Astrocyte (in vitro differentiated cells and primary cell): Measurements from ENCODE around the gene CCR2. TPM values are rescaled to one million over a fixed set of nuclear protein-coding genes. Genes with fewer than 3 reads are reported as not detected.

Experiments used
- DNase-seq: peaks from one replicate; pipeline ENCODE4 v3.0.0-alpha.2; 2010; ENCODE audit warnings: low read depth
- FAIRE-seq: peaks from 2 replicates; lab custom pipeline; 2011; peaks lifted over from hg19 to GRCh38; lab: Jason Lieb, UNC
- H2AFZ ChIP-seq: 2 replicates; pipeline ENCODE4 v1.6.0; 2012; ENCODE audit warnings: low read depth, low read length, inconsistent platforms
- H3K27ac ChIP-seq: 2 replicates; pipeline ENCODE4 v1.5.1; 2011; ENCODE audit warnings: low read depth, low read length, inconsistent platforms
- H3K27me3 ChIP-seq: 2 replicates; pipeline ENCODE4 v1.6.0; 2011; ENCODE audit warnings: low read length, inconsistent platforms; ENCODE audit not compliant: insufficient read depth
- H3K36me3 ChIP-seq: 2 replicates; pipeline ENCODE4 v1.5.1; 2011; ENCODE audit warnings: low read length, inconsistent platforms; ENCODE audit not compliant: insufficient read depth
- H3K4me1 ChIP-seq: 2 replicates; pipeline ENCODE4 v1.5.1; 2011; ENCODE audit warnings: low read length, inconsistent platforms; ENCODE audit not compliant: insufficient read depth
- H3K4me2 ChIP-seq: 2 replicates; pipeline ENCODE4 v1.6.0; 2012; ENCODE audit warnings: low read length, inconsistent platforms
- H3K4me3 ChIP-seq: 2 replicates; pipeline ENCODE4 v1.5.1; 2011; ENCODE audit warnings: low read depth, mild to moderate bottlenecking, low read length, inconsistent platforms; ENCODE audit not compliant: insufficient read depth
- H3K79me2 ChIP-seq: 2 replicates; pipeline ENCODE4 v1.6.0; 2012; ENCODE audit warnings: mild to moderate bottlenecking, low read length, inconsistent platforms; ENCODE audit not compliant: insufficient read depth
- H3K9ac ChIP-seq: 2 replicates; pipeline ENCODE4 v1.6.0; 2012; ENCODE audit warnings: mild to moderate bottlenecking, low read length, inconsistent platforms
- H3K9me3 ChIP-seq: 2 replicates; pipeline ENCODE4 v1.5.1; 2012; ENCODE audit warnings: low read depth, mild to moderate bottlenecking, low read length, inconsistent platforms; ENCODE audit not compliant: insufficient read depth
- H4K20me1 ChIP-seq: 2 replicates; pipeline ENCODE4 v1.6.0; 2012; ENCODE audit warnings: low read length, inconsistent platforms; ENCODE audit not compliant: insufficient read depth
- H3K27ac Mint-ChIP-seq: one replicate; pipeline ENCODE4 v1.8.0; 2021; ENCODE audit warnings: mild to moderate bottlenecking, mixed read lengths; ENCODE audit not compliant: unreplicated experiment
- H3K27me3 Mint-ChIP-seq: one replicate; pipeline ENCODE4 v1.8.0; 2021; ENCODE audit warnings: low read depth, mixed read lengths; ENCODE audit not compliant: unreplicated experiment
- H3K36me3 Mint-ChIP-seq: one replicate; pipeline ENCODE4 v1.8.0; 2021; ENCODE audit warnings: low read depth, mixed read lengths; ENCODE audit not compliant: unreplicated experiment
- H3K4me1 Mint-ChIP-seq: one replicate; pipeline ENCODE4 v1.8.0; 2021; ENCODE audit warnings: low read depth, mixed read lengths; ENCODE audit not compliant: unreplicated experiment
- H3K4me3 Mint-ChIP-seq: one replicate; pipeline ENCODE4 v1.8.0; 2021; ENCODE audit warnings: mild to moderate bottlenecking, moderate library complexity, mixed read lengths; ENCODE audit not compliant: unreplicated experiment
- H3K9me3 Mint-ChIP-seq: one replicate; pipeline ENCODE4 v1.8.0; 2021; ENCODE audit warnings: mild to moderate bottlenecking, mixed read lengths; ENCODE audit not compliant: unreplicated experiment
- EZH2 ChIP-seq: IDR thresholded peaks from 2 replicates; pipeline ENCODE4 v1.6.1; 2012; ENCODE audit warnings: mild to moderate bottlenecking, low read length, inconsistent platforms; ENCODE audit not compliant: insufficient read depth
- total RNA-seq: library from RNA; stranded (reverse); gene quantifications from 2 replicates; pipeline ENCODE4 v1.2.1, GENCODE V29; 2021
- TF ChIP-seq, protein P1 (sequence below): IDR thresholded peaks from 2 replicates; pipeline ENCODE4 v1.5.1; 2011; ENCODE audit warnings: low read depth, mild to moderate bottlenecking, inconsistent platforms, low read length, moderate library complexity; ENCODE audit not compliant: insufficient read depth

CCR2 gene
- total RNA-seq, 1 donor from 2014 or later = not detected

GRCh38 chr3:46409739-46410489, 56.0 kb downstream of the CCR2 start:
- no peak overlapping the region for H3K9ac ChIP-seq
- Mint-ChIP-seq H3K36me3 (no peaks in the 10 kb centered on the region), H3K9me3 (no peaks in the 10 kb centered on the region), H3K4me3 (no peak overlapping the region), H3K27ac (no peak overlapping the region), H3K4me1 (peaks cover 33% of the 10 kb centered on the region), H3K27me3 (peaks cover 2% of the 10 kb centered on the region)
- H3K36me3 ChIP-seq = no peaks in the 10 kb centered on the region
- no peaks in the 10 kb centered on the region for H3K79me2 ChIP-seq
- no peak overlapping the region for H3K4me3 ChIP-seq
- TF ChIP-seq EZH2 = no peak
- TF ChIP-seq, protein P1, sequence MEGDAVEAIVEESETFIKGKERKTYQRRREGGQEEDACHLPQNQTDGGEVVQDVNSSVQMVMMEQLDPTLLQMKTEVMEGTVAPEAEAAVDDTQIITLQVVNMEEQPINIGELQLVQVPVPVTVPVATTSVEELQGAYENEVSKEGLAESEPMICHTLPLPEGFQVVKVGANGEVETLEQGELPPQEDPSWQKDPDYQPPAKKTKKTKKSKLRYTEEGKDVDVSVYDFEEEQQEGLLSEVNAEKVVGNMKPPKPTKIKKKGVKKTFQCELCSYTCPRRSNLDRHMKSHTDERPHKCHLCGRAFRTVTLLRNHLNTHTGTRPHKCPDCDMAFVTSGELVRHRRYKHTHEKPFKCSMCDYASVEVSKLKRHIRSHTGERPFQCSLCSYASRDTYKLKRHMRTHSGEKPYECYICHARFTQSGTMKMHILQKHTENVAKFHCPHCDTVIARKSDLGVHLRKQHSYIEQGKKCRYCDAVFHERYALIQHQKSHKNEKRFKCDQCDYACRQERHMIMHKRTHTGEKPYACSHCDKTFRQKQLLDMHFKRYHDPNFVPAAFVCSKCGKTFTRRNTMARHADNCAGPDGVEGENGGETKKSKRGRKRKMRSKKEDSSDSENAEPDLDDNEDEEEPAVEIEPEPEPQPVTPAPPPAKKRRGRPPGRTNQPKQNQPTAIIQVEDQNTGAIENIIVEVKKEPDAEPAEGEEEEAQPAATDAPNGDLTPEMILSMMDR = no peak
- no peaks in the 10 kb centered on the region for H3K27me3 ChIP-seq
- H3K9me3 ChIP-seq = no peaks in the 10 kb centered on the region
- H2AFZ ChIP-seq = no peak overlapping the region
- H3K4me1 ChIP-seq = peaks cover 31% of the 10 kb centered on the region
- FAIRE-seq = no peak
- DNase-seq = no peak
- H3K27ac ChIP-seq = no peak overlapping the region
- H3K4me2 ChIP-seq = no peak overlapping the region
- H4K20me1 ChIP-seq = no peaks in the 10 kb centered on the region

Other genes starting within 250 kb of the CCR2 start
- 0.20 and 0.41 TPM in 2 replicates for gene CCR1, start 145.8 kb upstream of the CCR2 start, total RNA-seq
- not detected in 2 replicates for gene CCR3, start 111.7 kb upstream of the CCR2 start, total RNA-seq
- gene CCR5, start 16.8 kb downstream of the CCR2 start, total RNA-seq = not detected in 2 replicates
- gene CCRL2, start 53.1 kb downstream of the CCR2 start, total RNA-seq = 0.17 TPM in 1 of 2 replicates, not detected in the other
- gene LTF, start 110.8 kb downstream of the CCR2 start, total RNA-seq = not detected in 2 replicates
- not detected in 2 replicates for gene RTP3, start 143.9 kb downstream of the CCR2 start, total RNA-seq
- 0.32 and 0.36 TPM in 2 replicates for gene LRRC2, start 212.2 kb downstream of the CCR2 start, total RNA-seq